HCT116 (cell line): ENCODE measurements around the gene IFI27. TPM values are rescaled to one million over a fixed set of nuclear protein-coding genes. Genes with fewer than 3 reads are reported as not detected.

Source experiments
- ATAC-seq: fragments of 200-7000 bp; cut with Tn5 transposase; 2 replicates; pipeline ENCODE4 v1.9.1; 2020; ENCODE audit warnings: mild to moderate bottlenecking, moderate library complexity
- BruUV-seq: library from RNA; stranded (reverse); fragments of 400-500 nt; replicated peaks from 2 replicates; lab custom pipeline; 2021; lab: Mats Ljungman, UMichigan
- CTCF ChIA-PET: fragments of 300-600 bp; sonication (Branson Sonifier 250); formaldehyde crosslinking; loops from one replicate; lab custom pipeline; 2021; ENCODE audit warnings: antibody characterized with exemption; lab: Charles Lee
- POLR2A ChIA-PET: fragments of 300-600, 350-600 bp; sonication (Branson Sonifier 250); formaldehyde crosslinking; loops from one replicate; lab custom pipeline; 2021; ENCODE audit warnings: antibody characterized with exemption; lab: Charles Lee
- RAD21 ChIA-PET, 2 experiments: fragments of 300-600 bp; sonication (Branson Sonifier 250); formaldehyde crosslinking; loops; one replicate each; lab custom pipeline; 2023; ENCODE audit warnings: low total read pairs in 2 of 2; ENCODE audit not compliant: uncharacterized antibody in 2 of 2, unreplicated experiment in 2 of 2, low non-redundant PET in 1 of 2; lab: Charles Lee
- DNase-seq: peaks from one replicate; pipeline ENCODE4 v3.0.0-alpha.2; 2010; ENCODE audit warnings: low read depth, low spot score
- H2AFZ ChIP-seq: fragments of 200-600 bp; shearing (Covaris generic), sonication (generic); 2 replicates; pipeline ENCODE4 v1.6.1; 2017; ENCODE audit warnings: low read depth, mixed run types, mixed read lengths, antibody characterized with exemption, low read length; ENCODE audit not compliant: poor library complexity, severe bottlenecking
- H3K27ac ChIP-seq: 2 replicates; pipeline ENCODE4 v1.5.1; 2012; ENCODE audit warnings: low read depth, low read length
- H3K27me3 ChIP-seq: fragments of 200-600 bp; sonication (generic); 2 replicates; pipeline ENCODE4 v1.6.1; 2016; ENCODE audit warnings: mixed run types, low read length, mixed read lengths; ENCODE audit not compliant: insufficient read depth
- H3K36me3 ChIP-seq, 2 experiments: fragments of 200-500 bp in 1 of 2; fragments of 200-600 bp in 1 of 2; sonication (Bioruptor generic) in 1 of 2; sonication (generic) in 1 of 2; 2 replicates each; pipeline versions ENCODE4 v1.5.1 to v1.6.1; 2014 to 2016; ENCODE audit warnings: low read length in 2 of 2, inconsistent platforms in 1 of 2, mixed read lengths in 1 of 2, mixed run types in 1 of 2; ENCODE audit not compliant: insufficient read depth in 2 of 2, control insufficient read depth in 1 of 2
- H3K4me1 ChIP-seq, 2 experiments: fragments of 200-600 bp in 1 of 2; sonication (generic) in 1 of 2; 2 replicates each; pipeline versions ENCODE4 v1.5.1 to v1.6.1; 2012 to 2017; ENCODE audit warnings: low read length in 2 of 2, inconsistent platforms in 1 of 2, mild to moderate bottlenecking in 1 of 2, mixed read lengths in 1 of 2, mixed run types in 1 of 2, moderate library complexity in 1 of 2; ENCODE audit not compliant: insufficient read depth in 2 of 2, control insufficient read depth in 1 of 2
- H3K4me2 ChIP-seq: fragments of 200-600 bp; sonication (generic); 2 replicates; pipeline ENCODE4 v1.6.1; 2017; ENCODE audit warnings: mixed run types, low read length, mixed read lengths
- H3K4me3 ChIP-seq, 2 experiments: fragments of 200-600 bp in 1 of 2; sonication (generic) in 1 of 2; replicated peaks in 1 of 2; 2 replicates each; pipeline ENCODE4 v1.5.1; 2011 to 2016; ENCODE audit warnings: low read length in 2 of 2, control low read depth in 1 of 2, low read depth in 1 of 2, mild to moderate bottlenecking in 1 of 2, mixed read lengths in 1 of 2, mixed run types in 1 of 2
- H3K79me2 ChIP-seq: fragments of 200-600 bp; sonication (generic); 2 replicates; pipeline ENCODE4 v1.6.1; 2017; ENCODE audit warnings: mild to moderate bottlenecking, mixed run types, low read length, moderate library complexity, mixed read lengths; ENCODE audit not compliant: insufficient read depth
- H3K9ac ChIP-seq: fragments of 200-600 bp; sonication (generic); 2 replicates; pipeline ENCODE4 v1.6.1; 2016; ENCODE audit warnings: low read length, mixed read lengths
- H3K9me2 ChIP-seq: fragments of 200-600 bp; sonication (generic), shearing (Covaris generic); 2 replicates; pipeline ENCODE4 v1.6.1; 2017; ENCODE audit warnings: mixed run types, mild to moderate bottlenecking, moderate library complexity; ENCODE audit not compliant: insufficient read depth
- H3K9me3 ChIP-seq, 2 experiments: fragments of 200-500 bp in 1 of 2; fragments of 200-600 bp in 1 of 2; sonication (Bioruptor generic) in 1 of 2; sonication (generic) in 1 of 2; 2 replicates each; pipeline ENCODE4 v1.6.1; 2014 to 2017; ENCODE audit warnings: low read length in 2 of 2, mixed read lengths in 2 of 2, inconsistent platforms in 1 of 2, low read depth in 1 of 2, mild to moderate bottlenecking in 1 of 2, mixed run types in 1 of 2, moderate library complexity in 1 of 2; ENCODE audit not compliant: control insufficient read depth in 1 of 2, insufficient read depth in 1 of 2
- H4K20me1 ChIP-seq: fragments of 200-600 bp; sonication (generic), shearing (Covaris generic); 2 replicates; pipeline ENCODE4 v1.6.1; 2017; ENCODE audit warnings: mixed run types, mild to moderate bottlenecking, moderate library complexity; ENCODE audit not compliant: insufficient read depth
- ATF3 ChIP-seq: IDR thresholded peaks from 2 replicates; pipeline ENCODE4 v1.6.1; 2012
- CBX3 ChIP-seq: IDR thresholded peaks from 2 replicates; pipeline ENCODE4 v1.6.1; 2012; ENCODE audit warnings: low read depth
- EGR1 ChIP-seq: IDR thresholded peaks from 2 replicates; pipeline ENCODE4 v1.6.1; 2012; ENCODE audit warnings: low read depth
- ELF1 ChIP-seq: IDR thresholded peaks from 2 replicates; pipeline ENCODE4 v1.6.1; 2012; ENCODE audit warnings: low read depth, borderline replicate concordance
- EZH2 ChIP-seq: fragments of 200-600 bp; sonication (generic); IDR thresholded peaks from 2 replicates; pipeline ENCODE4 v1.6.1; 2017; ENCODE audit warnings: antibody characterized with exemption, mixed run types
- JUND ChIP-seq: IDR thresholded peaks from 2 replicates; pipeline ENCODE4 v1.6.1; 2012
- MAX ChIP-seq: IDR thresholded peaks from 2 replicates; pipeline ENCODE4 v1.6.1; 2012
- POLR2AphosphoS5 ChIP-seq: IDR thresholded peaks from 2 replicates; pipeline ENCODE4 v1.6.1; 2011; ENCODE audit warnings: mild to moderate bottlenecking, low read depth, low read length, moderate library complexity
- RAD21 ChIP-seq: IDR thresholded peaks from 2 replicates; pipeline ENCODE4 v1.6.1; 2012; ENCODE audit warnings: low read depth, mild to moderate bottlenecking
- REST ChIP-seq: IDR thresholded peaks from 2 replicates; pipeline ENCODE4 v1.6.1; 2012; ENCODE audit warnings: low read depth
- SIN3A ChIP-seq: IDR thresholded peaks from 2 replicates; pipeline ENCODE4 v1.6.1; 2012; ENCODE audit warnings: low read depth
- SP1 ChIP-seq: IDR thresholded peaks from 2 replicates; pipeline ENCODE4 v1.6.1; 2012; ENCODE audit warnings: low read depth
- TCF7L2 ChIP-seq: IDR thresholded peaks from 2 replicates; pipeline ENCODE4 v1.7.0; 2011; ENCODE audit warnings: borderline replicate concordance, inconsistent platforms; ENCODE audit not compliant: insufficient read depth, insufficient read length; ENCODE audit errors: extremely low read depth
- YY1 ChIP-seq: IDR thresholded peaks from 2 replicates; pipeline ENCODE4 v1.6.1; 2011; ENCODE audit warnings: low read length, low read depth, moderate library complexity, mild to moderate bottlenecking; ENCODE audit not compliant: insufficient replicate concordance; ENCODE audit errors: extremely low read depth
- ZFX ChIP-seq: fragments of 450-650 bp; IDR thresholded peaks from 2 replicates; pipeline ENCODE4 v1.6.1; 2017
- ZNF274 ChIP-seq: fragments of 200-500 bp; sonication (Bioruptor generic); IDR thresholded peaks from 2 replicates; pipeline ENCODE4 v1.6.1; 2014; ENCODE audit warnings: mild to moderate bottlenecking, low read depth, low read length, inconsistent platforms
- intact Hi-C: fragments of 100-400 bp; cut with micrococcal nuclease; formaldehyde crosslinking; loops from 2 replicates; pipeline ENCODE4 v1.10.0; 2022
- total RNA-seq: library from RNA; stranded (reverse); gene quantifications from one replicate; pipeline ENCODE4 v1.2.1, GENCODE V29; 2021; ENCODE audit not compliant: unreplicated experiment
- TF ChIP-seq, protein P1 (sequence below), 3 experiments: fragments of 200-600 bp in 1 of 3; sonication (generic) in 1 of 3; IDR thresholded peaks in 2 of 3; conservative IDR thresholded peaks in 1 of 3; 2 replicates each; pipeline ENCODE4 v1.5.1; 2012 to 2017; ENCODE audit warnings: low read depth in 2 of 3, low read length in 2 of 3, antibody characterized with exemption in 1 of 3, borderline replicate concordance in 1 of 3, control low read depth in 1 of 3, mild to moderate bottlenecking in 1 of 3, mixed read lengths in 1 of 3, mixed run types in 1 of 3, moderate library complexity in 1 of 3; ENCODE audit not compliant: insufficient read depth in 1 of 3
- TF ChIP-seq, protein P2 (sequence below): IDR thresholded peaks from 2 replicates; pipeline ENCODE4 v1.6.1; 2011; ENCODE audit warnings: mild to moderate bottlenecking, low read length, moderate library complexity; ENCODE audit not compliant: insufficient replicate concordance; ENCODE audit errors: extremely low read depth

The IFI27 gene
- total RNA-seq, 1 experiment from 2014 or later = 3.8 TPM

GRCh38 chr14:94135476-94135875, 24.9 kb downstream of the IFI27 start:
- TF ChIP-seq EGR1 = no peak
- TF ChIP-seq CBX3 = no peak
- TF ChIP-seq TCF7L2 = no peak
- no peak for TF ChIP-seq EZH2
- no peak for TF ChIP-seq REST
- TF ChIP-seq RAD21 = no peak
- TF ChIP-seq MAX = no peak
- TF ChIP-seq ZNF274 = no peak
- TF ChIP-seq ZFX = no peak
- TF ChIP-seq JUND = no peak
- TF ChIP-seq SP1 = no peak
- TF ChIP-seq, protein P1, sequence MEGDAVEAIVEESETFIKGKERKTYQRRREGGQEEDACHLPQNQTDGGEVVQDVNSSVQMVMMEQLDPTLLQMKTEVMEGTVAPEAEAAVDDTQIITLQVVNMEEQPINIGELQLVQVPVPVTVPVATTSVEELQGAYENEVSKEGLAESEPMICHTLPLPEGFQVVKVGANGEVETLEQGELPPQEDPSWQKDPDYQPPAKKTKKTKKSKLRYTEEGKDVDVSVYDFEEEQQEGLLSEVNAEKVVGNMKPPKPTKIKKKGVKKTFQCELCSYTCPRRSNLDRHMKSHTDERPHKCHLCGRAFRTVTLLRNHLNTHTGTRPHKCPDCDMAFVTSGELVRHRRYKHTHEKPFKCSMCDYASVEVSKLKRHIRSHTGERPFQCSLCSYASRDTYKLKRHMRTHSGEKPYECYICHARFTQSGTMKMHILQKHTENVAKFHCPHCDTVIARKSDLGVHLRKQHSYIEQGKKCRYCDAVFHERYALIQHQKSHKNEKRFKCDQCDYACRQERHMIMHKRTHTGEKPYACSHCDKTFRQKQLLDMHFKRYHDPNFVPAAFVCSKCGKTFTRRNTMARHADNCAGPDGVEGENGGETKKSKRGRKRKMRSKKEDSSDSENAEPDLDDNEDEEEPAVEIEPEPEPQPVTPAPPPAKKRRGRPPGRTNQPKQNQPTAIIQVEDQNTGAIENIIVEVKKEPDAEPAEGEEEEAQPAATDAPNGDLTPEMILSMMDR (IDR thresholded peaks at IDR 0.05 in 2 of 3, conservative IDR thresholded peaks at IDR 0.05 in 1 of 3; ENCODE audit: borderline replicate concordance in 1 of 3, insufficient read depth in 1 of 3, low read depth in 2 of 3, low read length in 2 of 3) = no peak
- TF ChIP-seq SIN3A = no peak
- TF ChIP-seq, protein P2, sequence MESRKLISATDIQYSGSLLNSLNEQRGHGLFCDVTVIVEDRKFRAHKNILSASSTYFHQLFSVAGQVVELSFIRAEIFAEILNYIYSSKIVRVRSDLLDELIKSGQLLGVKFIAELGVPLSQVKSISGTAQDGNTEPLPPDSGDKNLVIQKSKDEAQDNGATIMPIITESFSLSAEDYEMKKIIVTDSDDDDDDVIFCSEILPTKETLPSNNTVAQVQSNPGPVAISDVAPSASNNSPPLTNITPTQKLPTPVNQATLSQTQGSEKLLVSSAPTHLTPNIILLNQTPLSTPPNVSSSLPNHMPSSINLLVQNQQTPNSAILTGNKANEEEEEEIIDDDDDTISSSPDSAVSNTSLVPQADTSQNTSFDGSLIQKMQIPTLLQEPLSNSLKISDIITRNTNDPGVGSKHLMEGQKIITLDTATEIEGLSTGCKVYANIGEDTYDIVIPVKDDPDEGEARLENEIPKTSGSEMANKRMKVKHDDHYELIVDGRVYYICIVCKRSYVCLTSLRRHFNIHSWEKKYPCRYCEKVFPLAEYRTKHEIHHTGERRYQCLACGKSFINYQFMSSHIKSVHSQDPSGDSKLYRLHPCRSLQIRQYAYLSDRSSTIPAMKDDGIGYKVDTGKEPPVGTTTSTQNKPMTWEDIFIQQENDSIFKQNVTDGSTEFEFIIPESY = no peak
- no peak for TF ChIP-seq POLR2AphosphoS5
- no peak for TF ChIP-seq ATF3
- TF ChIP-seq ELF1 = no peak
- no peak for TF ChIP-seq YY1
- intact Hi-C loops = loop anchor here (10.0 kb wide), 2 partner anchors 399 to 549 kb away; no protein-coding TSS in a partner anchor
- Histone ChIP-seq H3K9me3 (no peaks in the 10 kb centered on the region), H3K36me3 (no peaks in the 10 kb centered on the region), H3K4me1 (peaks cover 3 to 4% of the 10 kb centered on the region in 2 experiments; a peak in 3 of 4 replicates), H3K27ac (no peak overlapping the region), H3K27me3 (no peaks in the 10 kb centered on the region), H3K79me2 (no peaks in the 10 kb centered on the region), H3K4me2 (no peak overlapping the region), H3K9me2 (no peaks in the 10 kb centered on the region), H4K20me1 (no peaks in the 10 kb centered on the region), H2AFZ (no peak overlapping the region), H3K4me3 (no peak overlapping the region), H3K9ac (no peak overlapping the region)
- POLR2A ChIA-PET = no interaction called here
- CTCF ChIA-PET = no interaction called here
- ATAC-seq (no peak), DNase-seq (no peak)
- RAD21 ChIA-PET = no interaction called here
- no TSS peak for BruUV-seq
